Measurements from ENCODE around the gene PCED1B.
"Not testable (repeated sequence)": the region's sequence is repeated elsewhere in the genome, so short reads cannot be mapped to it uniquely, and the experiment has no call there.

Gene PCED1B

GRCh38 chr12:47088021-47088944, 8.9 kb downstream of the PCED1B start:
- no peak for DNase-seq (ENCODE audit: low read depth)

GRCh38 chr12:47091009-47091408, 11.6 kb downstream of the PCED1B start:
- no peak for DNase-seq (ENCODE audit: low read depth)

GRCh38 chr12:47094804-47095203, 15.4 kb downstream of the PCED1B start:
- DNase-seq (ENCODE audit: low read depth), result no peak

GRCh38 chr12:47095446-47096236, 16.2 kb downstream of the PCED1B start:
- no peak for DNase-seq (ENCODE audit: low read depth)

GRCh38 chr12:47097276-47097896, 18.0 kb downstream of the PCED1B start:
- DNase-seq (ENCODE audit: low read depth), result no peak

GRCh38 chr12:47098099-47098498, 18.7 kb downstream of the PCED1B start:
- DNase-seq (ENCODE audit: low read depth), result no peak

- DNase-seq (ENCODE audit: low read depth), result no peak
Observed at GRCh38 chr12:47099610-47100009, 20.2 kb downstream of the PCED1B start.

- DNase-seq (ENCODE audit: low read depth), result no peak
Observed at GRCh38 chr12:47100160-47100559, 20.7 kb downstream of the PCED1B start.

- DNase-seq (ENCODE audit: low read depth), result no peak
Observed at GRCh38 chr12:47102406-47102805, 23.0 kb downstream of the PCED1B start.

- DNase-seq (ENCODE audit: low read depth), result no peak
Observed at GRCh38 chr12:47102845-47103651, 23.6 kb downstream of the PCED1B start.

GRCh38 chr12:47105914-47106674, 26.7 kb downstream of the PCED1B start:
- DNase-seq (ENCODE audit: low read depth), result no peak

GRCh38 chr12:47107446-47107845, 28.0 kb downstream of the PCED1B start:
- no peak for DNase-seq (ENCODE audit: low read depth)

- DNase-seq (ENCODE audit: low read depth), result no peak
Observed at GRCh38 chr12:47107926-47108325, 28.5 kb downstream of the PCED1B start.

- DNase-seq (ENCODE audit: low read depth), result no peak
Observed at GRCh38 chr12:47110011-47110541, 30.7 kb downstream of the PCED1B start.

GRCh38 chr12:47110718-47111391, 31.4 kb downstream of the PCED1B start:
- no peak for DNase-seq (ENCODE audit: low read depth)

- DNase-seq (ENCODE audit: low read depth), result no peak
Observed at GRCh38 chr12:47111392-47111778, 32.0 kb downstream of the PCED1B start.

GRCh38 chr12:47111854-47112253, 32.4 kb downstream of the PCED1B start:
- no peak for DNase-seq (ENCODE audit: low read depth)

- no peak for DNase-seq (ENCODE audit: low read depth)
Observed at GRCh38 chr12:47112679-47113078, 33.3 kb downstream of the PCED1B start.

- DNase-seq (ENCODE audit: low read depth), result no peak
Observed at GRCh38 chr12:47114481-47114892, 35.1 kb downstream of the PCED1B start.

GRCh38 chr12:47117305-47117704, 37.9 kb downstream of the PCED1B start:
- DNase-seq (ENCODE audit: low read depth), result not testable (repeated sequence)

Data from T-helper 22 cell (primary cell).